PC-9 (cell line): ENCODE results near the gene NLE1. TPM values are rescaled to one million over a fixed set of nuclear protein-coding genes. Genes with fewer than 3 reads are reported as not detected.

Experiments used
- BruUV-seq: library from RNA; stranded (reverse); fragments of 400-500 nt; replicated peaks from 2 replicates; lab custom pipeline; 2021; lab: Mats Ljungman, UMichigan
- CTCF ChIA-PET: fragments of 300-600 bp; sonication (Branson Sonifier 250); formaldehyde crosslinking; loops from one replicate; lab custom pipeline; 2022; ENCODE audit warnings: antibody characterized with exemption; lab: Charles Lee
- POLR2A ChIA-PET: fragments of 300-600 bp; sonication (Branson Sonifier 250); formaldehyde crosslinking; loops from one replicate; lab custom pipeline; 2022; ENCODE audit warnings: antibody characterized with exemption; ENCODE audit not compliant: unreplicated experiment; lab: Charles Lee
- DNase-seq, 2 experiments: peaks; one replicate each; pipeline versions ENCODE4 v3.0.0 to v3.0.0-alpha.2; 2015 to 2022; ENCODE audit warnings: mixed read lengths in 1 of 2
- H2AFZ ChIP-seq: fragments of 200-600 bp; sonication (generic); 2 replicates; pipeline ENCODE4 v1.8.1; 2017; ENCODE audit warnings: antibody characterized with exemption
- H3F3A ChIP-seq: fragments of 200-600 bp; sonication (generic); 2 replicates; pipeline ENCODE4 v1.8.1; 2017; ENCODE audit warnings: antibody characterized with exemption, mild to moderate bottlenecking, low read depth; ENCODE audit not compliant: insufficient read depth
- H3K27ac ChIP-seq: fragments of 200-600 bp; sonication (generic); 2 replicates; pipeline ENCODE4 v1.6.1; 2016; ENCODE audit warnings: mixed run types
- H3K27me3 ChIP-seq: fragments of 200-600 bp; sonication (generic); 2 replicates; pipeline ENCODE4 v1.6.1; 2016; ENCODE audit warnings: low read depth, mixed run types; ENCODE audit not compliant: insufficient read depth
- H3K36me3 ChIP-seq: fragments of 200-600 bp; sonication (generic); 2 replicates; pipeline ENCODE4 v1.6.1; 2016; ENCODE audit warnings: low read depth, mixed run types
- H3K4me1 ChIP-seq: fragments of 200-600 bp; sonication (generic); replicated peaks from 2 replicates; pipeline ENCODE4 v1.6.1; 2016; ENCODE audit warnings: mixed run types; ENCODE audit not compliant: insufficient read depth
- H3K4me2 ChIP-seq: fragments of 200-600 bp; sonication (generic); 2 replicates; pipeline ENCODE4 v1.6.1; 2017; ENCODE audit warnings: mixed run types
- H3K4me3 ChIP-seq: fragments of 200-600 bp; sonication (generic); 2 replicates; pipeline ENCODE4 v1.6.1; 2016; ENCODE audit warnings: mixed run types
- H3K79me2 ChIP-seq: fragments of 200-600 bp; sonication (generic); 2 replicates; pipeline ENCODE4 v1.6.1; 2017; ENCODE audit warnings: low read depth, mixed run types
- H3K9me2 ChIP-seq: fragments of 200-600 bp; sonication (generic); 2 replicates; pipeline ENCODE4 v1.8.1; 2017; ENCODE audit warnings: mild to moderate bottlenecking; ENCODE audit not compliant: insufficient read depth
- H3K9me3 ChIP-seq: fragments of 200-600 bp; sonication (generic); 2 replicates; pipeline ENCODE4 v1.8.1; 2016; ENCODE audit warnings: low read depth; ENCODE audit not compliant: insufficient read depth
- H4K20me1 ChIP-seq: fragments of 200-600 bp; sonication (generic); 2 replicates; pipeline ENCODE4 v1.8.1; 2017; ENCODE audit not compliant: insufficient read depth
- CTCF ChIP-seq: fragments of 200-600 bp; sonication (generic); conservative IDR thresholded peaks from 2 replicates; pipeline ENCODE4 v1.6.1; 2017; ENCODE audit warnings: mixed run types, antibody characterized with exemption, mild to moderate bottlenecking, moderate library complexity
- EZH2 ChIP-seq: fragments of 200-600 bp; sonication (generic); IDR thresholded peaks from 2 replicates; pipeline ENCODE4 v1.8.0; 2017; ENCODE audit warnings: antibody characterized with exemption, low read depth
- intact Hi-C: fragments of 100-400 bp; cut with micrococcal nuclease; formaldehyde crosslinking; loops from one replicate; pipeline ENCODE4 v1.10.0; 2022; ENCODE audit not compliant: unreplicated experiment
- total RNA-seq: library from RNA; stranded (reverse); gene quantifications from 2 replicates; pipeline ENCODE4 v1.2.3, GENCODE V29; 2021

NLE1 gene
- total RNA-seq, 1 experiment from 2014 or later: 16.4 TPM

GRCh38 chr17:35081638-35082037, 60.5 kb downstream of the NLE1 start:
- H3K4me2 ChIP-seq: no peak overlapping the region; the same call in 1 of the 2 replicates
- BruUV-seq: no TSS peak

GRCh38 chr17:35080536-35080935, 61.6 kb downstream of the NLE1 start:
- intact Hi-C loops: no loop called here
- no peak for DNase-seq
- ChIA-PET POLR2A (interaction anchor here (0.5 kb wide), 1 partner anchor 609 kb away, joined by 4 read pairs; no protein-coding TSS in a partner anchor), CTCF (no interaction called here)
- no peak overlapping the region for H3K27ac ChIP-seq
- H4K20me1 ChIP-seq: no peaks in the 10 kb centered on the region
- peaks cover 63% of the 10 kb centered on the region for H3K79me2 ChIP-seq
- peaks cover 39% of the 10 kb centered on the region for H3F3A ChIP-seq
- no peak overlapping the region for H2AFZ ChIP-seq
- TF ChIP-seq CTCF (no peak), EZH2 (no peak)
- no peaks in the 10 kb centered on the region for H3K9me3 ChIP-seq
- BruUV-seq: no TSS peak
- no peaks in the 10 kb centered on the region for H3K36me3 ChIP-seq
- peak overlapping the region; percentile 44 for H3K4me2 ChIP-seq
- H3K27me3 ChIP-seq: no peaks in the 10 kb centered on the region
- no peaks in the 10 kb centered on the region for H3K9me2 ChIP-seq
- H3K4me3 ChIP-seq: no peak overlapping the region
- peaks cover 67% of the 10 kb centered on the region for H3K4me1 ChIP-seq

More at GRCh38 chr17:35081638-35082037, 60.5 kb downstream of the NLE1 start:
- Histone ChIP-seq H3K4me1 (peaks cover 76% of the 10 kb centered on the region), H3K27ac (no peak overlapping the region), H3F3A (peaks cover 45% of the 10 kb centered on the region), H3K36me3 (no peaks in the 10 kb centered on the region), H3K4me3 (no peak overlapping the region), H3K9me2 (no peaks in the 10 kb centered on the region), H3K27me3 (no peaks in the 10 kb centered on the region), H3K79me2 (peaks cover 73% of the 10 kb centered on the region), H4K20me1 (no peaks in the 10 kb centered on the region), H3K9me3 (no peaks in the 10 kb centered on the region), H2AFZ (no peak overlapping the region)
- ChIA-PET POLR2A (no interaction called here), CTCF (no interaction called here)
- no peak for TF ChIP-seq EZH2
- TF ChIP-seq CTCF: no peak
- intact Hi-C loops: no loop called here
- DNase-seq: no peak

- intact Hi-C loops: no loop called here
- CTCF ChIA-PET: no interaction called here
- Histone ChIP-seq H3K36me3 (no peaks in the 10 kb centered on the region), H3K27me3 (no peaks in the 10 kb centered on the region), H3K27ac (peak overlapping the region; percentile 15; the same call in 1 of the 2 replicates), H3K9me3 (no peaks in the 10 kb centered on the region), H3K4me3 (no peak overlapping the region), H3K4me2 (peak overlapping the region; percentile 44), H3K4me1 (peaks cover 67% of the 10 kb centered on the region), H4K20me1 (0 out of 2 replicates have a peak, but pooled peaks cover 4% of the 10 kb centered on the region), H2AFZ (no peak overlapping the region), H3K79me2 (peaks cover 68% of the 10 kb centered on the region), H3K9me2 (no peaks in the 10 kb centered on the region), H3F3A (peaks cover 38% of the 10 kb centered on the region)
- POLR2A ChIA-PET: interaction anchor here (0.5 kb wide), 1 partner anchor 609 kb away, joined by 4 read pairs; no protein-coding TSS in a partner anchor
- no peak for TF ChIP-seq EZH2
- TF ChIP-seq CTCF: no peak
- BruUV-seq: no TSS peak
- peak in 1 of 2 experiments; percentile 92 for DNase-seq
Measured at GRCh38 chr17:35079547-35080423, 62.3 kb downstream of the NLE1 start.

Other genes with a start within 250 kb of the NLE1 start
- gene CCT6B, start 180.8 kb downstream of the NLE1 start, total RNA-seq: 3.7 and 8.5 TPM in 2 replicates
- 13.6 and 13.9 TPM in 2 replicates for gene ZNF830, start 180.8 kb downstream of the NLE1 start, total RNA-seq
- 25.0 and 25.5 TPM in 2 replicates for gene LIG3, start 161.8 kb downstream of the NLE1 start, total RNA-seq
- gene RFFL, start 78.6 kb downstream of the NLE1 start, total RNA-seq: 36.7 and 38.1 TPM in 2 replicates
- 7.8 and 9.7 TPM in 2 replicates for gene RAD51D, start 22.4 kb downstream of the NLE1 start, total RNA-seq
- gene FNDC8, start 20.7 kb downstream of the NLE1 start, total RNA-seq: not detected in 2 replicates
- gene UNC45B, start 5.5 kb upstream of the NLE1 start, total RNA-seq: not detected in 2 replicates
- gene SLC35G3, start 52.1 kb upstream of the NLE1 start, total RNA-seq: not detected in 2 replicates
- gene SLFN5, start 100.8 kb upstream of the NLE1 start, total RNA-seq: 16.1 and 17.3 TPM in 2 replicates
- 0.46 and 0.53 TPM in 2 replicates for gene SLFN11, start 231.3 kb upstream of the NLE1 start, total RNA-seq